HCT116 (cell line): ENCODE measurements around the gene DOCK10. TPM values are rescaled to one million over a fixed set of nuclear protein-coding genes. Genes with fewer than 3 reads are reported as not detected.

Experiments
- ATAC-seq: fragments of 200-7000 bp; cut with Tn5 transposase; 2 replicates; pipeline ENCODE4 v1.9.1; 2020; ENCODE audit warnings: mild to moderate bottlenecking, moderate library complexity
- BruUV-seq: library from RNA; stranded (reverse); fragments of 400-500 nt; replicated peaks from 2 replicates; lab custom pipeline; 2021; lab: Mats Ljungman, UMichigan
- CTCF ChIA-PET: fragments of 300-600 bp; sonication (Branson Sonifier 250); formaldehyde crosslinking; loops from one replicate; lab custom pipeline; 2021; ENCODE audit warnings: antibody characterized with exemption; lab: Charles Lee
- POLR2A ChIA-PET: fragments of 300-600, 350-600 bp; sonication (Branson Sonifier 250); formaldehyde crosslinking; loops from one replicate; lab custom pipeline; 2021; ENCODE audit warnings: antibody characterized with exemption; lab: Charles Lee
- RAD21 ChIA-PET, 2 experiments: fragments of 300-600 bp; sonication (Branson Sonifier 250); formaldehyde crosslinking; loops; one replicate each; lab custom pipeline; 2023; ENCODE audit warnings: low total read pairs in 2 of 2; ENCODE audit not compliant: uncharacterized antibody in 2 of 2, unreplicated experiment in 2 of 2, low non-redundant PET in 1 of 2; lab: Charles Lee
- DNase-seq: peaks from one replicate; pipeline ENCODE4 v3.0.0-alpha.2; 2010; ENCODE audit warnings: low read depth, low spot score
- H2AFZ ChIP-seq: fragments of 200-600 bp; shearing (Covaris generic), sonication (generic); 2 replicates; pipeline ENCODE4 v1.6.1; 2017; ENCODE audit warnings: low read depth, mixed run types, mixed read lengths, antibody characterized with exemption, low read length; ENCODE audit not compliant: poor library complexity, severe bottlenecking
- H3K27ac ChIP-seq: 2 replicates; pipeline ENCODE4 v1.5.1; 2012; ENCODE audit warnings: low read depth, low read length
- H3K27me3 ChIP-seq: fragments of 200-600 bp; sonication (generic); 2 replicates; pipeline ENCODE4 v1.6.1; 2016; ENCODE audit warnings: mixed run types, low read length, mixed read lengths; ENCODE audit not compliant: insufficient read depth
- H3K36me3 ChIP-seq, 2 experiments: fragments of 200-500 bp in 1 of 2; fragments of 200-600 bp in 1 of 2; sonication (Bioruptor generic) in 1 of 2; sonication (generic) in 1 of 2; 2 replicates each; pipeline versions ENCODE4 v1.5.1 to v1.6.1; 2014 to 2016; ENCODE audit warnings: low read length in 2 of 2, inconsistent platforms in 1 of 2, mixed read lengths in 1 of 2, mixed run types in 1 of 2; ENCODE audit not compliant: insufficient read depth in 2 of 2, control insufficient read depth in 1 of 2
- H3K4me1 ChIP-seq, 2 experiments: fragments of 200-600 bp in 1 of 2; sonication (generic) in 1 of 2; 2 replicates each; pipeline versions ENCODE4 v1.5.1 to v1.6.1; 2012 to 2017; ENCODE audit warnings: low read length in 2 of 2, inconsistent platforms in 1 of 2, mild to moderate bottlenecking in 1 of 2, mixed read lengths in 1 of 2, mixed run types in 1 of 2, moderate library complexity in 1 of 2; ENCODE audit not compliant: insufficient read depth in 2 of 2, control insufficient read depth in 1 of 2
- H3K4me2 ChIP-seq: fragments of 200-600 bp; sonication (generic); 2 replicates; pipeline ENCODE4 v1.6.1; 2017; ENCODE audit warnings: mixed run types, low read length, mixed read lengths
- H3K4me3 ChIP-seq, 2 experiments: fragments of 200-600 bp in 1 of 2; sonication (generic) in 1 of 2; replicated peaks in 1 of 2; 2 replicates each; pipeline ENCODE4 v1.5.1; 2011 to 2016; ENCODE audit warnings: low read length in 2 of 2, control low read depth in 1 of 2, low read depth in 1 of 2, mild to moderate bottlenecking in 1 of 2, mixed read lengths in 1 of 2, mixed run types in 1 of 2
- H3K79me2 ChIP-seq: fragments of 200-600 bp; sonication (generic); 2 replicates; pipeline ENCODE4 v1.6.1; 2017; ENCODE audit warnings: mild to moderate bottlenecking, mixed run types, low read length, moderate library complexity, mixed read lengths; ENCODE audit not compliant: insufficient read depth
- H3K9ac ChIP-seq: fragments of 200-600 bp; sonication (generic); 2 replicates; pipeline ENCODE4 v1.6.1; 2016; ENCODE audit warnings: low read length, mixed read lengths
- H3K9me2 ChIP-seq: fragments of 200-600 bp; sonication (generic), shearing (Covaris generic); 2 replicates; pipeline ENCODE4 v1.6.1; 2017; ENCODE audit warnings: mixed run types, mild to moderate bottlenecking, moderate library complexity; ENCODE audit not compliant: insufficient read depth
- H3K9me3 ChIP-seq, 2 experiments: fragments of 200-500 bp in 1 of 2; fragments of 200-600 bp in 1 of 2; sonication (Bioruptor generic) in 1 of 2; sonication (generic) in 1 of 2; 2 replicates each; pipeline ENCODE4 v1.6.1; 2014 to 2017; ENCODE audit warnings: low read length in 2 of 2, mixed read lengths in 2 of 2, inconsistent platforms in 1 of 2, low read depth in 1 of 2, mild to moderate bottlenecking in 1 of 2, mixed run types in 1 of 2, moderate library complexity in 1 of 2; ENCODE audit not compliant: control insufficient read depth in 1 of 2, insufficient read depth in 1 of 2
- H4K20me1 ChIP-seq: fragments of 200-600 bp; sonication (generic), shearing (Covaris generic); 2 replicates; pipeline ENCODE4 v1.6.1; 2017; ENCODE audit warnings: mixed run types, mild to moderate bottlenecking, moderate library complexity; ENCODE audit not compliant: insufficient read depth
- CBX3 ChIP-seq: IDR thresholded peaks from 2 replicates; pipeline ENCODE4 v1.6.1; 2012; ENCODE audit warnings: low read depth
- CEBPB ChIP-seq: IDR thresholded peaks from 2 replicates; pipeline ENCODE4 v1.6.1; 2012; ENCODE audit warnings: low read depth
- EZH2 ChIP-seq: fragments of 200-600 bp; sonication (generic); IDR thresholded peaks from 2 replicates; pipeline ENCODE4 v1.6.1; 2017; ENCODE audit warnings: antibody characterized with exemption, mixed run types
- RAD21 ChIP-seq: IDR thresholded peaks from 2 replicates; pipeline ENCODE4 v1.6.1; 2012; ENCODE audit warnings: low read depth, mild to moderate bottlenecking
- SP1 ChIP-seq: IDR thresholded peaks from 2 replicates; pipeline ENCODE4 v1.6.1; 2012; ENCODE audit warnings: low read depth
- SRF ChIP-seq: IDR thresholded peaks from 2 replicates; pipeline ENCODE4 v1.6.1; 2012; ENCODE audit warnings: low read depth
- TCF7L2 ChIP-seq: IDR thresholded peaks from 2 replicates; pipeline ENCODE4 v1.7.0; 2011; ENCODE audit warnings: borderline replicate concordance, inconsistent platforms; ENCODE audit not compliant: insufficient read depth, insufficient read length; ENCODE audit errors: extremely low read depth
- ZBTB33 ChIP-seq: IDR thresholded peaks from 2 replicates; pipeline ENCODE4 v1.6.1; 2011; ENCODE audit warnings: mild to moderate bottlenecking, low read length, moderate library complexity; ENCODE audit not compliant: insufficient replicate concordance; ENCODE audit errors: extremely low read depth
- intact Hi-C: fragments of 100-400 bp; cut with micrococcal nuclease; formaldehyde crosslinking; loops from 2 replicates; pipeline ENCODE4 v1.10.0; 2022
- total RNA-seq: library from RNA; stranded (reverse); gene quantifications from one replicate; pipeline ENCODE4 v1.2.1, GENCODE V29; 2021; ENCODE audit not compliant: unreplicated experiment

DOCK10 gene
- total RNA-seq, 1 experiment from 2014 or later = 0.54 TPM

DNA sequence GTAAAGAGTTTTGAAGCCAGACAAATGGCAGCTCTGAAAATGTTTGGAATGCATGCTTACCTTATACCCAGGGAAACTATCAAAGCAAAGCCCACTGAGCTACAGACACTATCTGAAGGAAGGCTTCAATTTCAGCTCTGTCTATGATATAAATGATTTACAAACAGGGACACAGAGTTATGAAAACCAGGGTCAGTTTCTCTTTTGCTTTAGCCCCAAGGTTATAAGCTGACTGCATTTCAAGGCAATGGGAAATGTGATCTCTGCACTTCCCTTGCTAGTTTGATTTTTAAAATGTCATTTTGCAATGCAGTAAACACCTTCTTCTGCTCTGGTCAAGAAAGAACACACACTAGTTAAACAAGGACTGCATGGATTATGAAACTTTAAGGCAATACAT, 260.9 kb downstream of the DOCK10 start:
- H3K27ac ChIP-seq = no peak overlapping the region
- H3K27me3 ChIP-seq = no peaks in the 10 kb centered on the region
- BruUV-seq = no TSS peak
- no peak overlapping the region for H3K9ac ChIP-seq
- no peak overlapping the region for H3K4me3 ChIP-seq
- no peaks in the 10 kb centered on the region for H3K36me3 ChIP-seq
- intact Hi-C loops = no loop called here
- ATAC-seq = no peak
- H3K9me3 ChIP-seq = no peaks in the 10 kb centered on the region
- peaks cover 0 to 11% of the 10 kb centered on the region in 2 experiments; a peak in 1 of 4 replicates for H3K4me1 ChIP-seq
- no peaks in the 10 kb centered on the region for H3K79me2 ChIP-seq
- ChIA-PET CTCF (interaction anchor here (1.3 to 2.0 kb wide), 2 partner anchors 8 to 130 kb away, joined by 3 to 7 read pairs; no protein-coding TSS in a partner anchor), RAD21 (no interaction called here), POLR2A (no interaction called here)
- H2AFZ ChIP-seq = no peak overlapping the region
- no peak overlapping the region for H3K4me2 ChIP-seq
- no peaks in the 10 kb centered on the region for H4K20me1 ChIP-seq
- DNase-seq = no peak
- no peaks in the 10 kb centered on the region for H3K9me2 ChIP-seq
- TF ChIP-seq SP1 (no peak), TCF7L2 (no peak), CBX3 (no peak), SRF (no peak), EZH2 (no peak), RAD21 (no peak)

DNA sequence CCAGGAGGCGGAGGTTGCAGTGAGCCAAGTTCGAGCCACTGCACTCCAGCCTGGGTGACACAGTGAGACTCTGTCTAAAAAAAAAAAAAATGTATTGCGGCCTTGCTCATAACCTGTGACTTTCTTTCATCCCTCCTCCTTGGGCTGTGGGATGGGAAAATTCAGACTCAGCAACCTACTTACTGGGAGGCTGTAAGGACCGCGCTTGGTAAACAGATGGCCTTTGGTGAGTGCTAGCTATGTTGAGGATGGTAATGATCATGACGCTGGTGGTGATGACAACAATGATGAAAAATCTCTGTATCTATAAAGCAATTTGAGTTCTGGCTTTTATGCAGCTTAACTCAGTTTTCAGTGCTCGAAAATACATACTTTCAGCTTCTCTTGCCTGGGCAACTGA, 261.4 kb downstream of the DOCK10 start:
- H3K79me2 ChIP-seq = no peaks in the 10 kb centered on the region
- intact Hi-C loops = no loop called here
- no peaks in the 10 kb centered on the region for H3K9me2 ChIP-seq
- H3K27ac ChIP-seq = no peak overlapping the region
- H2AFZ ChIP-seq = no peak overlapping the region
- DNase-seq (no peak), ATAC-seq (no peak)
- H3K9ac ChIP-seq = no peak overlapping the region
- no TSS peak for BruUV-seq
- no peak overlapping the region for H3K4me2 ChIP-seq
- RAD21 ChIA-PET = no interaction called here
- H3K9me3 ChIP-seq = no peaks in the 10 kb centered on the region
- no peak for TF ChIP-seq EZH2
- no peak for TF ChIP-seq ZBTB33
- no peak for TF ChIP-seq SRF
- TF ChIP-seq CEBPB = no peak
- TF ChIP-seq TCF7L2 = no peak
- CTCF ChIA-PET = interaction anchor here (1.3 to 2.0 kb wide), 2 partner anchors 8 to 129 kb away, joined by 3 to 7 read pairs; no protein-coding TSS in a partner anchor
- H3K27me3 ChIP-seq = no peaks in the 10 kb centered on the region
- H3K4me1 ChIP-seq = peaks cover 0 to 11% of the 10 kb centered on the region in 2 experiments; a peak in 1 of 4 replicates
- POLR2A ChIA-PET = no interaction called here
- no peaks in the 10 kb centered on the region for H4K20me1 ChIP-seq
- no peaks in the 10 kb centered on the region for H3K36me3 ChIP-seq
- H3K4me3 ChIP-seq = no peak overlapping the region
